A549 treated with DMSO at 1 μM for 4 hours (cell line): ENCODE measurements around the gene DEFB126. TPM values are rescaled to one million over a fixed set of nuclear protein-coding genes. Genes with fewer than 3 reads are reported as not detected.

Experiments
- total RNA-seq: library from RNA; stranded (reverse); fragments of 200-300 nt; extraction: Qiagen RNA extraction; gene quantifications from 5 replicates; pipeline ENCODE4 v1.2.3, GENCODE V29; 2022; ENCODE audit warnings: low read depth

The DEFB126 gene
- total RNA-seq, result not detected in 5 replicates

GRCh38 chr20:142290-142689 lies at the start of gene DEFB126:
Gene DEFB126, plus strand, starts transcription at chr20:142590. Its CDS starts 39 bp downstream, at chr20:142629.

GRCh38 chr20:157154-157553 lies 14.8 kb downstream of the DEFB126 start, which contains the start of gene DEFB127:
Gene DEFB127, plus strand, starts transcription at chr20:157454. Its CDS starts 91 bp downstream, at chr20:157545.

GRCh38 chr20:189611-190010 lies 47.2 kb downstream of the DEFB126 start, which contains the start of gene DEFB128:
Gene DEFB128, minus strand, starts transcription at chr20:189711. Its CDS starts 88 bp downstream, at chr20:189623.

Other genes starting within 250 kb of the DEFB126 start
- gene DEFB125, start 54.9 kb upstream of the DEFB126 start, total RNA-seq, result not detected in 5 replicates
- not detected in 5 replicates for gene DEFB127, start 14.9 kb downstream of the DEFB126 start, total RNA-seq
- gene DEFB128, start 47.1 kb downstream of the DEFB126 start, total RNA-seq, result not detected in 5 replicates
- gene DEFB129, start 84.7 kb downstream of the DEFB126 start, total RNA-seq, result not detected in 5 replicates
- gene DEFB132, start 115.1 kb downstream of the DEFB126 start, total RNA-seq, result not detected in 5 replicates
- 9.4 to 11.3 TPM (median 11.1 TPM) in 5 replicates for gene C20orf96, start 148.2 kb downstream of the DEFB126 start, total RNA-seq
- gene ZCCHC3, start 155.0 kb downstream of the DEFB126 start, total RNA-seq, result 18.7 to 23.4 TPM (median 21.2 TPM) in 5 replicates
- gene SOX12, start 183.0 kb downstream of the DEFB126 start, total RNA-seq, result 20.0 to 29.3 TPM (median 24.2 TPM) in 5 replicates
- gene NRSN2, start 204.5 kb downstream of the DEFB126 start, total RNA-seq, result 55.9 to 68.2 TPM (median 59.5 TPM) in 5 replicates
- gene TRIB3, start 238.2 kb downstream of the DEFB126 start, total RNA-seq, result 39.8 to 57.3 TPM (median 47.1 TPM) in 5 replicates